ENCODE measurements around the gene TRERF1. TPM values are rescaled to one million over a fixed set of nuclear protein-coding genes. Genes with fewer than 3 reads are reported as not detected.

The TRERF1 gene
- total and polyA plus RNA-seq, 2 of the 8 experiments (the other 6 are each of a cell fraction or from before 2014, with no cell fraction given): 10.8 to 21.5 TPM

DNA sequence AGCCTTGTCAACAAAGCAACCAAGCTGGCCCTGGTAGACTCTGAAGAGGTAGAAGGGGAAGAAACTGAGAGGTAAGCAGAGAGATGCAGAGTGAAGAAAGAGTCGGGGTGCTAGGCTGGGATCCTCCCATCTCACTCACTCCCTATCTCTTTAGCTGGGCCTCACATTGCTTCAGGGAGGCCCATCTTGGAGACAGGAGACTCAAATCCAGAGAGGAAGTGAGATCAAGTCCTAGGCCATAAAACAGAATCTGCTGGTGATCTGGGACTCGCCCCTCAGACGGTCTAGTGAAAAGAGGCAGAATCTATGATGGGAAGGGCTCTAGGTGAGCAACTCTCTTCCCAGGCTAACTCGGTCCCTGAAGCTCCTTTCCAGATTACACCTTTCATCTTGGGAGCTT lies 256.3 kb downstream of the TRERF1 start:
- peaks cover 0 to 3% (median 0%) of the 10 kb centered on the region in 4 experiments; a peak in 1 of 7 replicates for H3K27me3 ChIP-seq (replicated peaks in 1 of 4; ENCODE audit: control insufficient read depth in 3 of 4, extremely low read depth in 1 of 4, insufficient read depth in 3 of 4, low read length in 3 of 4)
- no peak overlapping the region for H2BK120ac ChIP-seq (replicated peaks; ENCODE audit: low read depth, low read length)
- peaks cover 0 to 4% (median 2%) of the 10 kb centered on the region in 4 experiments; a peak in 5 of 7 replicates for H3K4me1 ChIP-seq (replicated peaks in 1 of 4; ENCODE audit: control insufficient read depth in 3 of 4, insufficient read depth in 4 of 4, low read length in 3 of 4)
- no peak overlapping the region for H3K4me2 ChIP-seq (ENCODE audit: insufficient read depth in 1 of 2, low read depth in 2 of 2, low read length in 2 of 2)
- no peak overlapping the region for H4K5ac ChIP-seq (ENCODE audit: insufficient read length, low read depth, low read length)
- DNase-seq (ENCODE audit: low read depth in 1 of 2, low spot score in 2 of 2) (no peak), FAIRE-seq (no peak)
- no peak overlapping the region for H3K9ac ChIP-seq (replicated peaks in 1 of 4; ENCODE audit: extremely low read depth in 1 of 4, low read depth in 3 of 4, low read length in 3 of 4)
- TF ChIP-seq JUN (IDR thresholded peaks at IDR 0.05; ENCODE audit: low read depth, low read length) (no peak), MAFK (IDR thresholded peaks at IDR 0.05; ENCODE audit: low read depth, low read length) (no peak), GABPA (IDR thresholded peaks at IDR 0.05; ENCODE audit: borderline replicate concordance, insufficient read depth, low read length) (no peak), ZNF274 (IDR thresholded peaks at IDR 0.05; ENCODE audit: borderline replicate concordance, extremely low read depth, low read length) (no peak), RFX5 (IDR thresholded peaks at IDR 0.05; ENCODE audit: borderline replicate concordance, low read depth, low read length) (no peak)
- TF ChIP-seq, protein P1, sequence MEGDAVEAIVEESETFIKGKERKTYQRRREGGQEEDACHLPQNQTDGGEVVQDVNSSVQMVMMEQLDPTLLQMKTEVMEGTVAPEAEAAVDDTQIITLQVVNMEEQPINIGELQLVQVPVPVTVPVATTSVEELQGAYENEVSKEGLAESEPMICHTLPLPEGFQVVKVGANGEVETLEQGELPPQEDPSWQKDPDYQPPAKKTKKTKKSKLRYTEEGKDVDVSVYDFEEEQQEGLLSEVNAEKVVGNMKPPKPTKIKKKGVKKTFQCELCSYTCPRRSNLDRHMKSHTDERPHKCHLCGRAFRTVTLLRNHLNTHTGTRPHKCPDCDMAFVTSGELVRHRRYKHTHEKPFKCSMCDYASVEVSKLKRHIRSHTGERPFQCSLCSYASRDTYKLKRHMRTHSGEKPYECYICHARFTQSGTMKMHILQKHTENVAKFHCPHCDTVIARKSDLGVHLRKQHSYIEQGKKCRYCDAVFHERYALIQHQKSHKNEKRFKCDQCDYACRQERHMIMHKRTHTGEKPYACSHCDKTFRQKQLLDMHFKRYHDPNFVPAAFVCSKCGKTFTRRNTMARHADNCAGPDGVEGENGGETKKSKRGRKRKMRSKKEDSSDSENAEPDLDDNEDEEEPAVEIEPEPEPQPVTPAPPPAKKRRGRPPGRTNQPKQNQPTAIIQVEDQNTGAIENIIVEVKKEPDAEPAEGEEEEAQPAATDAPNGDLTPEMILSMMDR (IDR thresholded peaks at IDR 0.05; ENCODE audit: control extremely low read depth in 1 of 3, insufficient read depth in 1 of 3, low read depth in 1 of 3, low read length in 3 of 3): no peak
- H3K4ac ChIP-seq (replicated peaks; ENCODE audit: insufficient read length, low read depth, low read length): no peak overlapping the region
- no peaks in the 10 kb centered on the region for H3K79me2 ChIP-seq (ENCODE audit: control insufficient read depth in 1 of 2, insufficient read depth in 2 of 2, low read length in 2 of 2)
- no peak overlapping the region for H3K18ac ChIP-seq (ENCODE audit: extremely low read depth, low read length)
- H4K20me1 ChIP-seq (replicated peaks in 1 of 2; ENCODE audit: control insufficient read depth in 1 of 2, insufficient read depth in 2 of 2, low read length in 2 of 2): no peaks in the 10 kb centered on the region
- no peak overlapping the region for H2BK20ac ChIP-seq (ENCODE audit: low read length)
- no peak overlapping the region for H3K23ac ChIP-seq (ENCODE audit: insufficient read length)
- H2AK5ac ChIP-seq (ENCODE audit: low read depth, low read length): no peak overlapping the region
- 0 out of 2 replicates have a peak, but pooled peaks cover under 1% of the 10 kb centered on the region for H3K23me2 ChIP-seq (ENCODE audit: low read depth, low read length)
- H3K36me3 ChIP-seq (ENCODE audit: control insufficient read depth in 2 of 4, insufficient read depth in 4 of 4, low read length in 3 of 4): no peaks in the 10 kb centered on the region
- H2BK15ac ChIP-seq (ENCODE audit: low read length): no peak overlapping the region
- no peak overlapping the region for H3K27ac ChIP-seq (ENCODE audit: low read depth, low read length)
- H2BK12ac ChIP-seq (ENCODE audit: low read depth, low read length): no peak overlapping the region
- no peak overlapping the region for H2AFZ ChIP-seq (ENCODE audit: low read length)
- H4K91ac ChIP-seq (replicated peaks; ENCODE audit: insufficient read length, low read length): no peak overlapping the region
- H3K9me3 ChIP-seq (ENCODE audit: insufficient read depth in 2 of 2, low read depth in 1 of 2, low read length in 1 of 2): no peaks in the 10 kb centered on the region
- H3K14ac ChIP-seq (ENCODE audit: insufficient read length): no peak overlapping the region
- H3K56ac ChIP-seq (replicated peaks; ENCODE audit: insufficient read length, low read depth, low read length): no peak overlapping the region
- 91% methylated on average over 4 of the region's 4 CpGs; no CpG with 5 or more reads in 1 of the 2 experiments for WGBS, 2 experiments (ENCODE audit: extremely low coverage in 1 of 2, insufficient coverage in 1 of 2, insufficient read length in 1 of 2, insufficient replicate concordance in 2 of 2, low coverage in 1 of 2, low lambda C conversion rate in 2 of 2, missing lambda C conversion rate in 1 of 2)
- H3K4me3 ChIP-seq (ENCODE audit: extremely low read depth in 1 of 4, insufficient read depth in 2 of 4, low read depth in 3 of 4, low read length in 4 of 4): no peak overlapping the region
- ChIA-PET POLR2A (ENCODE audit: partially characterized antibody) (interaction anchor here (0.7 to 2.5 kb wide), 3 partner anchors 8 to 35 kb away, joined by 3 to 11 read pairs (median 3); no protein-coding TSS in a partner anchor), CTCF (ENCODE audit: partially characterized antibody) (interaction anchor here (0.6 to 4.6 kb wide), 7 partner anchors 10 to 808 kb away, joined by 3 to 26 read pairs (median 5); no protein-coding TSS in a partner anchor)
- no peak overlapping the region for H2BK5ac ChIP-seq (ENCODE audit: low read depth, low read length)
- no peak overlapping the region for H4K8ac ChIP-seq (ENCODE audit: extremely low read depth, insufficient read depth, low read length)
- no peaks in the 10 kb centered on the region for H3K79me1 ChIP-seq (ENCODE audit: low read depth, low read length)

Data from H1 (cell line).